H9 (cell line): ENCODE results near the gene CTR9. TPM values are rescaled to one million over a fixed set of nuclear protein-coding genes. Genes with fewer than 3 reads are reported as not detected.

Experiments
- DNase-seq: peaks from one replicate; pipeline ENCODE4 v3.0.0-alpha.2; 2017
- H2AFZ ChIP-seq: one replicate; pipeline ENCODE4 v1.6.1; 2013; ENCODE audit warnings: mild to moderate bottlenecking, low read length, control low read depth, moderate library complexity
- H2AK5ac ChIP-seq: 2 replicates; pipeline ENCODE4 v1.6.1; 2013; ENCODE audit warnings: low read length, control low read depth, mixed read lengths; ENCODE audit not compliant: insufficient read length
- H2BK120ac ChIP-seq: one replicate; pipeline ENCODE4 v1.6.1; 2013; ENCODE audit warnings: low read depth, mild to moderate bottlenecking, low read length, control low read depth, inconsistent platforms; ENCODE audit not compliant: poor library complexity, severe bottlenecking
- H2BK12ac ChIP-seq: 2 replicates; pipeline ENCODE4 v1.6.1; 2013; ENCODE audit warnings: low read length, control low read depth, mixed read lengths, low read depth; ENCODE audit not compliant: insufficient read length
- H2BK15ac ChIP-seq: 2 replicates; pipeline ENCODE4 v1.6.1; 2013; ENCODE audit warnings: low read depth, low read length, control low read depth
- H2BK20ac ChIP-seq: one replicate; pipeline ENCODE4 v1.6.1; 2013; ENCODE audit warnings: low read depth, mild to moderate bottlenecking, low read length, control low read depth, inconsistent platforms; ENCODE audit not compliant: poor library complexity, severe bottlenecking
- H2BK5ac ChIP-seq: 2 replicates; pipeline ENCODE4 v1.6.1; 2013; ENCODE audit warnings: low read length, control low read depth, mixed read lengths; ENCODE audit not compliant: insufficient read length
- H3K14ac ChIP-seq: 2 replicates; pipeline ENCODE4 v1.6.1; 2013; ENCODE audit warnings: low read length, control low read depth; ENCODE audit not compliant: insufficient read depth
- H3K18ac ChIP-seq: 2 replicates; pipeline ENCODE4 v1.6.1; 2013; ENCODE audit warnings: low read depth, mild to moderate bottlenecking, mixed read lengths, low read length, control low read depth; ENCODE audit not compliant: insufficient read length
- H3K23ac ChIP-seq: 2 replicates; pipeline ENCODE4 v1.6.1; 2013; ENCODE audit warnings: low read length, control low read depth, mixed read lengths, low read depth; ENCODE audit not compliant: insufficient read length
- H3K23me2 ChIP-seq: 2 replicates; pipeline ENCODE4 v1.6.1; 2013; ENCODE audit warnings: low read depth, mild to moderate bottlenecking, mixed read lengths, low read length, control low read depth; ENCODE audit not compliant: insufficient read length, poor library complexity, severe bottlenecking
- H3K27ac ChIP-seq: 2 replicates; pipeline ENCODE4 v1.5.1; 2013; ENCODE audit warnings: low read length, control low read depth, mixed read lengths, low read depth; ENCODE audit not compliant: insufficient read length
- H3K27me3 ChIP-seq: 2 replicates; pipeline ENCODE4 v1.6.1; 2013; ENCODE audit warnings: low read length, control low read depth, inconsistent platforms; ENCODE audit not compliant: insufficient read depth
- H3K4ac ChIP-seq: 2 replicates; pipeline ENCODE4 v1.6.1; 2013; ENCODE audit warnings: low read depth, mild to moderate bottlenecking, control low read depth, inconsistent platforms, low read length, moderate library complexity
- H3K4me1 ChIP-seq: 2 replicates; pipeline ENCODE4 v1.6.1; 2013; ENCODE audit warnings: low read length, control low read depth, inconsistent platforms; ENCODE audit not compliant: insufficient read depth
- H3K4me2 ChIP-seq: 2 replicates; pipeline ENCODE4 v1.6.1; 2013; ENCODE audit warnings: low read length, control low read depth, mixed read lengths; ENCODE audit not compliant: insufficient read length, insufficient read depth
- H3K56ac ChIP-seq: 2 replicates; pipeline ENCODE4 v1.6.1; 2013; ENCODE audit warnings: low read depth, mild to moderate bottlenecking, mixed read lengths, low read length, control low read depth; ENCODE audit not compliant: insufficient read length
- H3K79me1 ChIP-seq: 2 replicates; pipeline ENCODE4 v1.6.1; 2013; ENCODE audit warnings: low read depth, mild to moderate bottlenecking, moderate library complexity, low read length, control low read depth, inconsistent platforms; ENCODE audit not compliant: insufficient read depth, poor library complexity, severe bottlenecking
- H3K79me2 ChIP-seq: 2 replicates; pipeline ENCODE4 v1.6.1; 2013; ENCODE audit warnings: low read length, control low read depth, inconsistent platforms; ENCODE audit not compliant: insufficient read depth
- H3K9ac ChIP-seq: 2 replicates; pipeline ENCODE4 v1.6.1; 2013; ENCODE audit warnings: low read length, control low read depth, mixed read lengths; ENCODE audit not compliant: insufficient read length; ENCODE audit errors: extremely low read depth
- H3K9me3 ChIP-seq: one replicate; pipeline ENCODE4 v1.6.1; 2013; ENCODE audit warnings: low read depth, low read length, inconsistent platforms; ENCODE audit not compliant: control insufficient read depth
- H3T11ph ChIP-seq: one replicate; pipeline ENCODE4 v1.6.1; 2013; ENCODE audit warnings: mild to moderate bottlenecking, low read length, control low read depth, inconsistent platforms
- H4K20me1 ChIP-seq: one replicate; pipeline ENCODE4 v1.6.1; 2013; ENCODE audit not compliant: control insufficient read depth, insufficient read length, insufficient read depth
- H4K5ac ChIP-seq: 2 replicates; pipeline ENCODE4 v1.6.1; 2013; ENCODE audit warnings: low read depth, mild to moderate bottlenecking, mixed read lengths, low read length, control low read depth; ENCODE audit not compliant: insufficient read length
- H4K8ac ChIP-seq: replicated peaks from 2 replicates; pipeline ENCODE4 v1.6.1; 2013; ENCODE audit warnings: low read length, control low read depth, mixed read lengths, low read depth; ENCODE audit not compliant: insufficient read length
- H4K91ac ChIP-seq: 2 replicates; pipeline ENCODE4 v1.6.1; 2013; ENCODE audit warnings: low read depth, mild to moderate bottlenecking, moderate library complexity, mixed read lengths, low read length, control low read depth; ENCODE audit not compliant: insufficient read length
- H3K27ac Mint-ChIP-seq, 3 experiments: 2 replicates in 2 of 3; 3 replicates in 1 of 3; pipeline ENCODE4 v1.8.0; 2020 to 2021; ENCODE audit warnings: mixed read lengths in 3 of 3, mild to moderate bottlenecking in 1 of 3, moderate library complexity in 1 of 3
- H3K27me3 Mint-ChIP-seq: 2 replicates; pipeline ENCODE4 v1.8.0; 2021; ENCODE audit warnings: low read depth, mild to moderate bottlenecking, moderate library complexity, mixed read lengths
- H3K36me3 Mint-ChIP-seq, 3 experiments: 2 replicates in 2 of 3; 3 replicates in 1 of 3; pipeline ENCODE4 v1.8.0; 2020 to 2021; ENCODE audit warnings: low read depth in 3 of 3, mixed read lengths in 3 of 3; ENCODE audit not compliant: insufficient read depth in 1 of 3
- H3K4me1 Mint-ChIP-seq, 2 experiments: 2 replicates each; pipeline ENCODE4 v1.8.0; 2020; ENCODE audit warnings: mixed read lengths in 2 of 2
- H3K4me3 Mint-ChIP-seq, 2 experiments: 2 replicates in 1 of 2; 3 replicates in 1 of 2; pipeline ENCODE4 v1.8.0; 2020 to 2021; ENCODE audit warnings: mild to moderate bottlenecking in 2 of 2, mixed read lengths in 2 of 2, moderate library complexity in 1 of 2
- H3K9me3 Mint-ChIP-seq, 2 experiments: 2 replicates in 1 of 2; 3 replicates in 1 of 2; pipeline ENCODE4 v1.8.0; 2020; ENCODE audit warnings: mild to moderate bottlenecking in 2 of 2, mixed read lengths in 2 of 2, moderate library complexity in 1 of 2
- CTCF ChIP-seq: fragments of 200-600 bp; sonication (generic); conservative IDR thresholded peaks from 3 replicates; pipeline ENCODE4 v1.8.0; 2021; ENCODE audit warnings: antibody characterized with exemption, mild to moderate bottlenecking
- whole genome bisulfite sequencing: extraction: QIAGEN DNeasy Blood & Tissue Kit; methylation state at CpG from one replicate; pipeline ENCODE4 v1.1.7; 2013; ENCODE audit warnings: missing lambda C conversion rate, low lambda C conversion rate, mixed read lengths; ENCODE audit not compliant: insufficient read length; ENCODE audit errors: extremely low coverage; 5-methylcytosine and 5-hydroxymethylcytosine counted together
- total RNA-seq: library from RNA; stranded (reverse); gene quantifications from 2 replicates; pipeline ENCODE4 v1.2.1, GENCODE V29; 2021

CTR9 gene
- total RNA-seq, 1 experiment from 2014 or later: 37.5 TPM

GRCh38 chr11:10779086-10779485, 28.0 kb downstream of the CTR9 start:
- no peak for DNase-seq
- no peak overlapping the region for H3T11ph ChIP-seq
- H2BK5ac ChIP-seq: no peak overlapping the region
- no CpG with 5 or more reads among the region's 1 CpG for WGBS
- no peak overlapping the region for H2BK120ac ChIP-seq
- Mint-ChIP-seq H3K4me3 (no peak overlapping the region), H3K36me3 (peaks cover 13 to 43% (median 36%) of the 10 kb centered on the region in 3 experiments; a peak in 6 of 7 replicates), H3K4me1 (0 out of 4 replicates have a peak, but pooled peaks cover 0 to 3% of the 10 kb centered on the region in 2 experiments), H3K27ac (no peak overlapping the region), H3K9me3 (no peaks in the 10 kb centered on the region), H3K27me3 (no peaks in the 10 kb centered on the region)
- H4K5ac ChIP-seq: no peak overlapping the region
- H3K27ac ChIP-seq: no peak overlapping the region
- H3K14ac ChIP-seq: no peak overlapping the region
- no peaks in the 10 kb centered on the region for H3K4me1 ChIP-seq
- H3K79me2 ChIP-seq: no peaks in the 10 kb centered on the region
- H3K4ac ChIP-seq: no peak overlapping the region
- H4K20me1 ChIP-seq: no peaks in the 10 kb centered on the region
- no peaks in the 10 kb centered on the region for H3K9me3 ChIP-seq
- no peak overlapping the region for H2AK5ac ChIP-seq
- no peak overlapping the region for H3K23ac ChIP-seq
- no peaks in the 10 kb centered on the region for H3K79me1 ChIP-seq
- H2AFZ ChIP-seq: no peak overlapping the region
- H2BK12ac ChIP-seq: no peak overlapping the region
- no peak for TF ChIP-seq CTCF
- H3K27me3 ChIP-seq: no peaks in the 10 kb centered on the region
- H3K18ac ChIP-seq: no peak overlapping the region
- no peak overlapping the region for H3K9ac ChIP-seq
- H4K8ac ChIP-seq: no peak overlapping the region
- H3K56ac ChIP-seq: no peak overlapping the region
- H3K23me2 ChIP-seq: no peaks in the 10 kb centered on the region
- no peak overlapping the region for H3K4me2 ChIP-seq
- no peak overlapping the region for H4K91ac ChIP-seq
- H2BK20ac ChIP-seq: no peak overlapping the region
- no peak overlapping the region for H2BK15ac ChIP-seq
